DMS 273 treated with DMSO at 0.1 percent for 48 hours (cell line): ENCODE results near the gene SYNDIG1.
A peak's percentile ranks its signal among the peaks of the same experiment; 100 is the strongest.

Experiments
- DNase-seq: peaks from one replicate; lab custom pipeline; 2025; lab: John Stamatoyannopoulos, UW

SYNDIG1 gene

GRCh38 chr20:24585796-24586522 is 116.5 kb downstream of the SYNDIG1 start:
- DNase-seq = no peak

GRCh38 chr20:24586523-24586840 is 117.1 kb downstream of the SYNDIG1 start:
- no peak for DNase-seq

- peak; percentile 42 for DNase-seq
Measured at GRCh38 chr20:24587384-24588046, 118.1 kb downstream of the SYNDIG1 start.

- no peak for DNase-seq
Measured at GRCh38 chr20:24588047-24588635, 118.7 kb downstream of the SYNDIG1 start.

GRCh38 chr20:24588725-24589340 is 119.4 kb downstream of the SYNDIG1 start:
- no peak for DNase-seq

GRCh38 chr20:24589381-24589780 is 120.0 kb downstream of the SYNDIG1 start:
- DNase-seq = no peak

- DNase-seq = no peak
Measured at GRCh38 chr20:24589815-24590177, 120.4 kb downstream of the SYNDIG1 start.

DNA sequence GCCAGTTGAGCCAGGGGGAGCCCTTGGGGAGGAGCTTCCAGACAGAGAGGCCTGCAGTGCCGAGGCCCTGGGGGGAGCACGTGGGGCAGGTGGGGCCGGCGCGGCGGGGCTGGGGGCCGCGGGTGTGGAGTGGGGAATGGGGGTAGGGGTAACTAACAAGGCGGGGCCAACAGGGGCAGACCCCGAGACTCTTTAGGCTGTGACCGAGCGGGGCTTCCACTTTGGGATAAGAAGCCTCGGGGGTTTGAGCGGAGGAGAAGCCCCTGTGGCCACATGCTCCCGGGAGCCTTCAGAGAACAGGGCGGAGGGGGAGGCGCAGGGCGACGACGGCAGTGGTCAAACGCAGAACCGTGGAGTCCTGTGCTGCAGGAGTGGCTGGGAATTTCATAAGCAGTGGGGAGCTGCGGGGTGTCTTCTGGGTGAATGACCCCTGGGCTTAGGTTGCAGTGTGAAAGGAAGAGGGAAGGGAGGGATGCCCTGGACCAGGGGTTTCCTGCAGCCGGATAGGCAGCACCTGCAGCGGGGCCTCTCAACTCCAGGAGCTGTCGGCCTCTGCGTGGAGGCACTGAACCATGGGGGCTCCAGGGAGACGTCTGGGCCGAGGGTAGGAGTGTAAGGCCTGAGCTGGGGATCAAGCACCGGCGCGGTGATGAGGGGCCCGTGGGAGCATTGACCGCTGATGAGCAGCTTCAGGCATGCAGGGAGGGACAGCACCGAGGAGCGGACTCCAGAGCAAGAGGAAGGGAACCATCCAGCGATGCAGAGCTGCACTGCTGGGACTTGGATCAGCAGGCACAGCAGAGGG is 121.0 kb downstream of the SYNDIG1 start:
- no peak for DNase-seq

GRCh38 chr20:24597051-24597450 is 127.6 kb downstream of the SYNDIG1 start:
- no peak for DNase-seq

DNA sequence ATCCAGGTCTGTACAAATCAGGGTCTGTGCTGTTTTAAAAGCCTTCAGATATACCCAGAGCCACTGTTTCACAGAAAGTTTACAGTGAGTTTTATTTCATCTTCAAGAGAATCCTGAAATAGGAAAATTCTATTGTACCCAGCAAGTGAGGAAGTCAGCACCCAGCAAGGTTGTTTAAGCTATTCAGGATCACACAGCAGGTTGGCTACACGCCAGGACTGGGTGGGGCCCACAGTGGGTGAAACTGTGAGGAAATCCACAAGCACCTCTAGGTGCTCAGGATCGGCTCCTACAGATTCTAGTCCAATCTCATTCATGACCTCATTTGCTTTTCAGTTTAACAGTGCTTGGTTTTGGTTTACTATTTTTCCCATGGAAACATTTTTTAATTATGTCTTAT is 128.9 kb downstream of the SYNDIG1 start:
- no peak for DNase-seq

GRCh38 chr20:24598996-24599395 is 129.6 kb downstream of the SYNDIG1 start:
- DNase-seq = no peak

GRCh38 chr20:24600012-24600411 is 130.6 kb downstream of the SYNDIG1 start:
- no peak for DNase-seq

- no peak for DNase-seq
Measured at GRCh38 chr20:24603454-24603853, 134.0 kb downstream of the SYNDIG1 start.

DNA sequence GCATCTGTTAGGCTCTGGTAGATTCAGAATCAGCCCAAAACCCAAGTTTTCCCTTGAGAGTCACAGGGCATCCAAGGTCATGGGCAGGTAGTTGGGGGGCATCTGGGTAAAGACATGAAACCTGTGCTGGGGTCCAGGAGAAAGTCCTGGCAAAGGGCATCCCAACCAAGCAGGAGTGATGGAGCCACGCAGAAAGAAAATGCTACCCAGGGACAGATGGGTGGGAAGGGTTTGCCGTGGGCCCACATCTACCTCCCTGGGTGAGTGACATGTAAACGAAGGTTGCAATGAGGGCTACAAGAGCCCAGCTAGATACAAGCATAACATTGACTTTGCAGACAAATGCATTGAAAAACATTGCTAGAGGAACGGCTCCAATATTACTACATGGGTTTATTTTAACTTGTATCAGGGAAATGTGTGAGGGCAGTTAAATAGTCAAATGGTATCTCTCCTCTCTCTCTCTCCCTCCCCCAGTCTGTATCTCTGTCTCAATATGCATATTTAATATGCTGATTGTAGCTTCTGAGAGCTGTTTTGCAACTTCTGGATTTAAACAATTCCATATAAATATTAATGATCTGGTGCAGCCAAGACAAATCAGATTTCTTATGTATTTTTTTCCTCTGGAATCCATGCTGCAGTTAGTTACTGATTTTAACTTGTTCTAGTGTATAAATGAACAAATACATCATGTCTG is 135.7 kb downstream of the SYNDIG1 start:
- no peak for DNase-seq

DNA sequence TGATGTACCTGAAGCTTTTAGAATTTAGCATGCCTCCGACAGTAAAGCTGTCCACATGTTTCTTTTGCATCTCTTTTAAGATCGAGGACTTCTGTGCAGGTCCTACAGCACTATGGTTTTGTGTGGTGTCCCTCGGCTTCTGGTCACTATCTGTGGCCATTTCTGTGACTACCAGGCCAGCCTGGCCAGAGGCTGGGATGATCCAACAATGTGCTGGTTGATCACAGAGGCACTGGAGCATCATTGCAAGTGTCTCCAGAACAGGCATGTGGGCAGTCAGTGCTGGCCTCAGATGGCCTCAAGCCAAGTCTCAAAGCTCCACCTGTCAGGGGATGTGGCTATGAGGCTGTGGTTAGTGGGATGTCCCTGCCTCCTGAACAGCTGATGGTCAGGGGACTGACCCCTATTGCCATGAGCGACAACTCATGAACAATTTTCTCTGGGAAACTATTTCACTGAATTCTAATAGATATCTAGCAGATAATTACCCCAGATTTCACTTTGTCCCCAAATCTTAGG is 136.6 kb downstream of the SYNDIG1 start:
- no peak for DNase-seq

DNA sequence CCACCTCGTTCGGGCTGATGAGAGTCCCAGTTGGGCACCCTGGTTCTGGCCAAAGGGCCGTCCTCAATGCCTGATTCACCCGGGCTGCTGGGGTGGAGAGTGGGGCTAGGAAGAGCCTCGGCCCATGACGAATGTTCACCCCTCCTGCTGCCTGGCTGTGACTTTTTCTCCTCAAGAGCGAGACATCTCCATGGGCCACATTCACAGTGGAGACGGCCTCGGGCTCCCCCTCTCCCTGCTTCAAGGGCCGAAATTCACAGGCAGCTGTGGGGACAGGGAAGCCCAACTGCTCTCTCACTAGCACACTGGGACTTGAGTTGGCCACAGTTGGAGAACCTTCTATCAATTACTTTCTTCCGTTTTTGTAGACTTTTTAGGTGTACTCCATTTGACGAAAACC is 138.0 kb downstream of the SYNDIG1 start:
- DNase-seq = no peak

GRCh38 chr20:24608926-24609667 is 139.7 kb downstream of the SYNDIG1 start:
- DNase-seq = no peak

- no peak for DNase-seq
Measured at GRCh38 chr20:24609757-24610156, 140.3 kb downstream of the SYNDIG1 start.

- no peak for DNase-seq
Measured at GRCh38 chr20:24610341-24611115, 141.1 kb downstream of the SYNDIG1 start.
